ENCODE results near the gene ANKRD65.
"Not testable (repeated sequence)": the region's sequence is repeated elsewhere in the genome, so short reads cannot be mapped to it uniquely, and the experiment has no call there.

The ANKRD65 gene

GRCh38 chr1:1418464-1419362, 2.4 kb downstream of the ANKRD65 start:
- peak overlapping the region; percentile 16 for H3K27ac ChIP-seq
- TF ChIP-seq CTCF (conservative IDR thresholded peaks at IDR 0.05) (no peak), ZFX (IDR thresholded peaks at IDR 0.05) (peak; percentile 68; the same call in 1 of the 2 replicates)

- not testable (repeated sequence) for H3K27ac ChIP-seq
Observed at GRCh38 chr1:1417825-1418463, 3.1 kb downstream of the ANKRD65 start.

GRCh38 chr1:1417396-1417795, 3.7 kb downstream of the ANKRD65 start:
- not testable (repeated sequence) for H3K27ac ChIP-seq

DNA sequence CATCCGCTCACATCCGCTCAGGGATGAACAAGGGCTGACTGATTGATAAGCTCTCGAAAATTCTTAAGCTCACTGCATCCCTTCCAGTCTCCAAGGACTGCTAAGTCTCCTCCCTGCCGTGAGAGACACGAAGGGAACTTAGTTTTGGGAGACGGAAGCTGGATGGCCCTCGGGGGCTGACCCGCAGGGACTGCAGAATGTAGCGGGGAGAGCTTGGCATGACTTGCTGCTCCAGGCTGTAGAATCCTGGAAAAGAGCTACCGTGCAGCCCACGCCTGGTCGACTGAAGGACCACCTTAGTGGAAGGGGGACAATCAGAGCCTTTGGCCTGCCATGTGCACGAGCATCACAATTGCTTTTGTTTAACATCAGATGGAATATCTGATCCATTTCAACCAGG, 5.3 kb downstream of the ANKRD65 start:
- H3K27ac ChIP-seq = no peak overlapping the region
- TF ChIP-seq CTCF (conservative IDR thresholded peaks at IDR 0.05) = no peak
- TF ChIP-seq ZFX (IDR thresholded peaks at IDR 0.05) = no peak

GRCh38 chr1:1412311-1412902, 8.7 kb downstream of the ANKRD65 start:
- H3K27ac ChIP-seq = not testable (repeated sequence)

DNA sequence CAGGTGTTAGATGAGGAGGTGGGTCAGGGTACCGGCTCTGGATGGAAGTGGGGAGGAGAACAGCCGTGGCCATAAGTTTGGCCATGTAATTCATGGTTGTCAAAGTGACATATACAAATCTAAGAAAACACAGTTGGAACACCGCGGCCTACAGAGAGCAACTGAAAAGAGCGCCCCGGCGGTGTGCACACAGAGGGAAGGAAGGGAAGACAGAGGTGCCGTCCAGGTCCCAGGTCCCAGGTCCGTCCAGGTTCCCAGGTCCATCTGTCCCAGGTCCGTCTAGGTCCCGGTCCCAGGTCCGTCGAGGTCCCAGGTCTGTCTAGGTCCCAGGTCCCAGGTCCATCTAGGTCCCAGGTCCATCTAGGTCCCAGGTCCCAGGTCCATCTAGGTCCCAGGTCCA, 9.4 kb downstream of the ANKRD65 start:
- H3K27ac ChIP-seq = no peak overlapping the region
- no peak for TF ChIP-seq CTCF (conservative IDR thresholded peaks at IDR 0.05)
- no peak for TF ChIP-seq ZFX (IDR thresholded peaks at IDR 0.05)

GRCh38 chr1:1410238-1410637, 10.8 kb downstream of the ANKRD65 start:
- not testable (repeated sequence) for H3K27ac ChIP-seq

DNA sequence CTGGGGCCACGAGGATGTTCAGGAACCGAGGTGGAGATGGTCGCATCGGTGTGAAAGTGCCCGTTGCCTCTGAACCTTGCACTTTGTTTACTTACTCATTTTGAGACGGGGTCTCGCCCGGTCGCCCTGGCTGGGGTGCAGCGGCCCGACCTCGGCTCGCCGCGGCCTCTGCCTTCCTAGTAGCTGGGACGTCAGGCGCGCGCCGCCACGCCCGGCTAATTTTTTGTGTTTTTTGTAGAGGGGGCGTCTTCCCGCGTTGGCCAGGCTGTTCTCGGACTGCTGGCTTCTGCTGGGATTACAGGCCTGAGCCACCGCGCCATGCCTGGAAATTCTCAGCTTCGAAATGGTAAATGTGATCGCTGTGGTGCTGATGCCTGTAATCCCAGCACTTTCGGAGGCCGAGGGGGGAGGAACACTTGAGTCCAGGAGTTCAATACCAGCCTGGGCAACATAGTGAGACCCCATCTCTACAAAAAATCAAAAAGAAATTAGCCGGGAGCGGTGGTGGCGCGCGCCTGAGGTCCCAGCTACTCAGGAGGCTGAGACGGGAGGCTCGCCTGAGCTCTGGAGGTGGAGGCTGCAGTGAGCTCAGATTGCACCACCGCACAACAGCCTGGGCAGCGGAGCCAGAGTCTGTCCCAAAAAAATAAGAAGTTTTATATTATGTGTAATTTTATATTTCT, 13.3 kb downstream of the ANKRD65 start:
- H3K27ac ChIP-seq = peak overlapping the region; percentile 93
- TF ChIP-seq ZFX (IDR thresholded peaks at IDR 0.05) = peak; percentile 49
- TF ChIP-seq CTCF (conservative IDR thresholded peaks at IDR 0.05) = no peak

DNA sequence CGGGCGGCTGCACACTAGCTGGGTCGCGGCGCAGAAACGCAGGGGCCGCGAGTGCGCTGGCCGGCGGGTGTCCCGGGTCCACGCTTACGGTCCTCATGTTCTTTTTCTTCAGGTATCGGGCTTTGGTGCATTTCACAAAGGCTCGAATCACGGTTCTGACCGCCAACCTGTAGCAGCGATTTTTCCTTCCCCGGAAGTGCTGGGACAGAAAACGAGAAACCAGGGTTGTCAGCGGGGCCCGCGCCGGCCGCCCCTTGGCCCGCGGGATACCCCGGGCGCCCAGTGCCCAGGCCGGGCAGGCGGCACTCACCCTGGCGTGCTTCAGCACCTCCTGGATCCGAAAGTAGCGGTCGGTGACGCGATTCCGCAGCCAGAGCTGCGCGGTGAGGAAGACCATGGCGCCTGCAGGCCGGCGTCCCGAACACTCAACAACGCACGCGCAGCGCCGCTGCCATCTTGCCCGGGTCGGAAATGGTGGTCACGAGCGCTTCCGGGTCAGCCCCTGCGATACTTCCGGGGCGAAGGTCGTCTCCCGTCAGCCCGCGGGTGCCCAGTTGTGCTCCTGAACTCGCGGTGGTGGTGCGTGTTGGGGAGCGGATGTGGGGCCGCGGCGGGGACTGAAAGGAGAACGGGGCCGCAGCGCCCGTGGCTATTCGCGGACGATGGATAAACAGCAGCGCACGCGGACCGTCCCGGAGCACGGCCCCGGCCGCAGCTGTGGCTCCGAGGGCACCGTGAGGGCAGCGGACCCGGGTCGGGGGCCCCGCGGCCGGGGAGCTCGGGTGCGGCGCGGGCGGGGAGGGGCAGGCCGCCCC, 14.0 kb downstream of the ANKRD65 start, which contains the start of gene MRPL20:
TSS of gene MRPL20 (minus strand) at position 473 of the 815 bp plus-strand sequence. CDS start at position 397, 76 bp downstream.
- H3K27ac ChIP-seq = peak within 1 kb of the TSS; percentile 93
- TF ChIP-seq CTCF (conservative IDR thresholded peaks at IDR 0.05) = no peak
- peak; percentile 76 for TF ChIP-seq ZFX (IDR thresholded peaks at IDR 0.05)
